HG02623 (cell line): ENCODE data around the gene YOD1.
A peak's percentile ranks its signal among the peaks of the same experiment; 100 is the strongest.

Experiments used
- ATAC-seq: cut with Tn5 transposase; IDR thresholded peaks from one replicate; pipeline ENCODE4 v1.9.1; 2021; ENCODE audit warnings: moderate library complexity; ENCODE audit not compliant: unreplicated experiment

Gene YOD1

DNA sequence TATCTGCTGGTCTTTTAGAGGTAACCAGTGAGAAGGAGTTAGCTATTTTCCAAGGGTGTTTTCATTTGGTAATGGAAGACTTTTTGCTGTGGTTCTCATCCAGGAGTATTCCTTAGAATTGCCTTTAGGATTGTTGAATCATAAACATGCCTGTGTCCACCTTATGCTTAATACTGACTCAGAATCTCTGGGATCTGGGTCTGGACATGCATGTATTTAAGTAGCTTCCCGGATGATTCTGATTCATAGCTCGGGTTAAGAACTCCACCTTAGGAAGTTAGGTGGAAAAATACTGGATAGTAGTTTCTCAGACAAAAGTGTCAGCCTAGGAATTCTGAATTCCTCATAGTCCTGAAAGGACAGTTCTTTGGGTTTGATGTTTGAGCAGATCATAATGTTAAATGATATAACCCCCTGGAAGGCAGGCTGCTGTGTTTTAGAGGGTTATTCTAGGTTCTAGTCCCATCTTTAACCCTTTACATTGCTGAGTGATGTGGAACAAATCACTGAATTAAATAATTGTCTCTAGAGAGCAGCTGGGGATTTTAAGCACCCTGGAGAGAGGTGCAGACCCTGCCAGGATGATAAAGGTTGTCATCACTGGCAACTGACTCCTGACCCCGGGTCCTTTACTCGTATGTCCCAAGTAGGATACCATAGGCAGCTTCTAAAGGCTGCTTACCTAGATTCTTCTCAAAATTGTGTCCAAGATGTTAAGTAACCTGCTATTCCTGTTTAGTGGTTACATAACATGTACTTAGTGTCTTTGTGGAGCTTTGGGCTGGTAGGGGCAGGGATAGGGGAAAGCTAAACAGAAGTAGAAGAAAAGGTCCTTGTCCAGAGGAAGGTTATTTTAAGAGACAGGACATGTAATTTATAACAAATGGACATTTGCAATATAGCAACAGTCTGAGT, 23.2 kb upstream of the YOD1 start:
- ATAC-seq, result no peak

GRCh38 chr1:207072233-207072632, 21.2 kb upstream of the YOD1 start:
- ATAC-seq, result no peak

DNA sequence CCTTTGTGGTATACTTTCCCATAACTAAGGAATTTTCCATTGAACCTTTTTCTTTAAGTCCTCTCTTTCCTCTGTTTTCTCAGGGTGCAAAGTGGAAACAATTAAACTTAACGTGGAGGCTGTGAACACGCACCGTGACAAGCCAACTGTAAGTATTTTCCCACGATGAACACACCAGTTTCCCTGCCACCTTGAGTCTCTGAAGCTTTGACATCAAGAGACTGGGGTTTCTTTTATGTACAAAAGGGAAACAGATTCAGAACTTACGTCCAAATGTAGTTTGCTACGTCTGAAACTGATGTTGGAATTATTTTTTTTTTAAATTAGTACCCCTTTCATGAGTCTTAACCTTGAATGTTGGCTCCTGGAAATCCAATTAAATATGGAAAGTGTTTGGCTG, 20.4 kb upstream of the YOD1 start:
- ATAC-seq, result no peak

DNA sequence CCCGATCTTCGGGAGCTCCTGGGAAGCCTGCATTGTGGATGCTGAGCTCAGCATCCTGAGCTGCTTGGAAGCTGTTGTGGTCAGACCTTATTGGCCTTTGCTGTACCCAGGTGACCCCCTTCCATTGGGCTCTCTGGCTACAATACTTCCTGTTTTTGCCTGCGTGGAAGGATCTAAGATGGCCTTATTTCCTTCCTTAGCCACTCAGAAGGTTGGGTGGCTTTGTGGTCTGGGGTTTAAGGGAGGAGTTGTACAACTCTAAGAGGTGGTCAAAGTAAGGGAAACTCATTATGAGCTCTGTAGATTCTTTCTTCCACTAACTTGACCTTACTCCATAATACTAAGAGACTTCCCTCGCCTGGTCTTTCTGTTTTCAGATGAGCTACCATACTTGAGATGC, 19.8 kb upstream of the YOD1 start:
- no peak for ATAC-seq

- no peak for ATAC-seq
Measured at GRCh38 chr1:207069858-207070506, 19.0 kb upstream of the YOD1 start.

GRCh38 chr1:207069061-207069460, 18.1 kb upstream of the YOD1 start:
- no peak for ATAC-seq

GRCh38 chr1:207067665-207068064, 16.7 kb upstream of the YOD1 start:
- ATAC-seq, result no peak

- ATAC-seq, result no peak
Measured at GRCh38 chr1:207067185-207067584, 16.2 kb upstream of the YOD1 start.

DNA sequence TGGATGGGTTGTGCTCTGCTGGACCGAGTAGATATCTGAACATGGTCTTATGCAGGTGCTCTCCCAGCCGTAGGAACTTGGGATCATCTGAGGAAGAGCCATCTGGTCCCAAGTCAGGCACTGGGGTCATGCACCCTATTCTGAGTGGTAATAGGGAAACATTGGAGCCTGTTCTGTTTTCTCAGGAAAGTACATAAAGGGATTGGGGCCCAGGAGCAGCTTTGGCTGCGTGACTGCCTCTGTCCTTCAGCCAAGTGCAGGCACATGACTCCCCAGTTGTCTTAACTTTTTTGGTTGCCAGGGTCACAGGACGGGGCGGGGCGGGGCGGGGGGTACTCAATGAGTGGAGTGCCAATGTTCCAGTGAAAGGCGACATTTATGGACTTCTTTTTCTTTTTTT, 13.6 kb upstream of the YOD1 start:
- no peak for ATAC-seq

DNA sequence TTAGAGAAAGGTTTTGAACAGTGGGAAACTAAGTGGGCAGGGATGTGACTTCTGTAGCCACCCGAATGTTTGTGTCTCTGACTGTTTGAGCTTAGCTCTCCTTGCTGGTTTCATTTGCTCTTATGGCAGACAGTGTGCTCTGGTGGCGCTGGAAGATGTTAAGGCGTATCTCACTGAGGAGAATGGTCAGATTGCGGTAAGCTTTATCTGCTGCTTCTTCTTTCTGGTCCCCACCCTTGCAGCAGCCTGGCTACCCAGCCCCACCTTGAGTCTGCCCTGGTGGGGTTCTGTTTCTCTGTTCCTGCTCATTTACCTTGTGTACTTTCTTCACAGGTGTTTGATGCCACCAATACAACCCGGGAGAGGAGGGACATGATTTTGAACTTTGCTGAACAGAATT, 12.0 kb upstream of the YOD1 start:
- no peak for ATAC-seq

DNA sequence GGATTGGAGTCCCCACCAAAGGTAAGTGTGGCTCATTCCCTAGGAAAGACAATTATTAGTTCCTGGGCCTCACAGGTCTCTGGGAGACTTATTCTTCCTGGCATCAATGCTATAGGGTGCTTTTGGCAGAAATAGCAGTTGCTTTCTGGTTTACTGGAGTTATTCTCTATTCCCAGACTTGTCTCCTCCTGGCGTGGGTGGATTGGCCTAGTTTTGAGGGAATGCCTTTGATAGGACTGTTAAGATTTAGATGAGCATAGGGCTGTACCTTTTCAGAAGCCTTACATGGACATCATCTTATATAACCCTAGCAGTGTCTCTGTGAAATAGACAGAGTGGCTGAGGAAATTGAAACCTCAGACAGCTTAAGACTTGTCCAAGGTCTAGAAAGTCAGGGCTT, 11.1 kb upstream of the YOD1 start:
- ATAC-seq, result no peak

DNA sequence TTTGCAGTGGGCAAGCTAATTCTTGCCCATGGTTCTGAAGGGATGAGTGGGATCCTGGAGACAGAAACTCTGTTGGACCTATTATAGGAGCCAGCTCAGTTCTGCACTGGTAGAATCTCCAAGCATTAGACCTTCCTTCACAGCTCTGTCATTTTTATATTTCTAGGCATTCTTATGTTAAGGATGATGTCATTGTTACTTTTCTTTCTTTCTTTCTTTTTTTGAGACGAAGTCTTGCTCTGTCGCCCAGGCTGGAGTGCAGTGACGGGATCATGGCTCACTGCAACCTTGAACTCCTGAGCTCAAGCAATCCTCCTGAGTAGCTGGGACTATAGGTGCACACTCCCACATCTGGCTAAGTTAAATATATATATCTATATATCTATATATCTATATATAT, 9.6 kb upstream of the YOD1 start:
- ATAC-seq, result no peak

DNA sequence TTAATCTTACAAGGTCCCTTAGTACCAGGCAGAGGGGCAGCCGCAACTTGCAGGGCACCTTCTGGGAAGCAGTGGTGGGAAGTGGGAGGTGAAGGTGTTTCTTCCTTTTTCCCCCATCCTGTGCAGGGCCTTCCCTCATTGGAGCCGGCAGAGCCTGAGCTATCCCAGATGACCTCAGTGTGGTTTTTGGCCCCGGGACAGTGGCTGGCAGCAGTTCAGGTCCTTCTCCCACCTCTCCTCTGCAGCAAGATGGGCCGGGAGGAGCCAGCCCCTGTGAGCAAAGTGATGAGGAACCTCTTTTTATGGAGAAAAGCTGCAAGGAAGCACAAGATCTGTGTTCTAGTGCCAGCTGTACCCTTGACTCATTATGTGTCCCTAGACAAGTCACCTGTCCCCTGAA, 8.9 kb upstream of the YOD1 start:
- ATAC-seq, result no peak

DNA sequence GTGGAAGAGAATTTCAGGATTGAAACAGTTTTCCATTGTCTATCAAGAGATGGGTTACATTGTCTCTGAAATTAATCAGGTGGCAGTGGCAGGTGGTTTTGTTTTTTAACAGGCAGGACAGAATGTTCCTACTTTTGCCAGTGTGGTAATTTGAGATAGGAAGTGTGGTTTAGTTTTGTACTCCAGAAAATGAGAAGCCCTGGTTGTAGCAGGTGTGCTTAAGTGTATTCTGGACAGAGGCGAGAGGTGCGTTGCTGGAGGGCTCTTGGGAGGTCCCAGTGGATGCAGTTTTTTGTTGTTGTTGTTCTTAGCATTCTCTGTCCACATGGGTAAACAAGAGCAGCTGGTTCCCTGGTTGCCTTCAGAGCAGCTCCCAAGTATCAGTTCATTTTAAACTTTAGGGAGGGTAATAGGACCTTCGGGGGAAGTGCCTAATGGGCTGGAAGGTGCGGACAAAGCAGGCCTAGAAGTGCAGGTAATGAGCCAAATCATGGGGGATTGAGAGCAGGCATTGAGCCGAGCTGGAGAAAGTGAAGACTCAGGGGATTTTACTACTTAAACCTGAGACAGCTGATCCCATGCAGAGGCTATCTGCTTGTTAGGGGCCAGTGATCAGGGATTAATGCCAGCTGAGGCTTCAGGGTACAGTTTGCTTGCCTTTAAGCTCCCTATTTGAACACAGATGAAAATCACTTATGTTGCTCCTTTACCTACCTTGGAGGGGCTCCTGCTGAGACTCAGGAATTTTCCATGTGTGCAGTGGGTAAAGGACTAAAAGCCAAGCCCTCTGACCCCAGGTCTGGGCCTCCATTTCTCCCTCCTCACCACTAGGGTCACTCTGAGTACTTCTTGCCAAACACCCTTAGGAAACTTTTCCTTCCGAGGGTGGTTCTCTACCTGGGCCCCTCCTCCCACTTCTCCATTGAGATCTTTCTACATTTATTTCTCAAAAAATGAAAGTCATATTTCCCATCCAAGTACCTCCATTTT, 8.2 kb upstream of the YOD1 start:
- ATAC-seq, result no peak

- no peak for ATAC-seq
Measured at GRCh38 chr1:207058252-207058651, 7.2 kb upstream of the YOD1 start.

- no peak for ATAC-seq
Measured at GRCh38 chr1:207056673-207057072, 5.7 kb upstream of the YOD1 start.

DNA sequence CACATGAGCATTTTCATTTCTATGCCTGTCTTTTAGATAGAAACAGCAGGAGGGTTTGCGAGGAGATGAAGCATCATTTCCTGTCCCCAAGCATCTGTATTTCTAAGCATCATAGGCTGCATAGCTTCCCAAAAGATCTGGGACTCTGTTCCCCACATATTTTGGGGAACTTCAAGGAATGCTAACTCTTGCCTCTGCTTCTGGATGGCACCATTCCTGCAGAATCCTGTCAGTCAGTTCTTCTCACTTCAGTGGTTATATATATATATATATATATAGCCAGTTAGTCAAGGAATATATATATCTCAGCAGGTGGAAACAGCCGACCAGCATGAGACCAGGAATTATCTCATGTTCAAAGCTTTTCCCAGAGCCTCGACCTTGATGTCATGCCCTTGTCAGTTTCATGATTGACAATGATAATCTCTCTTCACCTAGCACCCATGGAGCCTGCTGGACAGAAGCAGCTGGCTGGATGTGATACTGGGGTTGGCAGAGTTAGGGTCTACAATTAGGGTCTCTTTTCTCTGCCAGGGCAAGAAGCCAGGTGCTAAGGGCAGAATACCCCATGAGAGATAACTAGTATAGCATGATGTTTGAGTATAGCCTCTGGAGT, 4.5 kb upstream of the YOD1 start:
- no peak for ATAC-seq

GRCh38 chr1:207054491-207054890, 3.5 kb upstream of the YOD1 start:
- ATAC-seq, result no peak

DNA sequence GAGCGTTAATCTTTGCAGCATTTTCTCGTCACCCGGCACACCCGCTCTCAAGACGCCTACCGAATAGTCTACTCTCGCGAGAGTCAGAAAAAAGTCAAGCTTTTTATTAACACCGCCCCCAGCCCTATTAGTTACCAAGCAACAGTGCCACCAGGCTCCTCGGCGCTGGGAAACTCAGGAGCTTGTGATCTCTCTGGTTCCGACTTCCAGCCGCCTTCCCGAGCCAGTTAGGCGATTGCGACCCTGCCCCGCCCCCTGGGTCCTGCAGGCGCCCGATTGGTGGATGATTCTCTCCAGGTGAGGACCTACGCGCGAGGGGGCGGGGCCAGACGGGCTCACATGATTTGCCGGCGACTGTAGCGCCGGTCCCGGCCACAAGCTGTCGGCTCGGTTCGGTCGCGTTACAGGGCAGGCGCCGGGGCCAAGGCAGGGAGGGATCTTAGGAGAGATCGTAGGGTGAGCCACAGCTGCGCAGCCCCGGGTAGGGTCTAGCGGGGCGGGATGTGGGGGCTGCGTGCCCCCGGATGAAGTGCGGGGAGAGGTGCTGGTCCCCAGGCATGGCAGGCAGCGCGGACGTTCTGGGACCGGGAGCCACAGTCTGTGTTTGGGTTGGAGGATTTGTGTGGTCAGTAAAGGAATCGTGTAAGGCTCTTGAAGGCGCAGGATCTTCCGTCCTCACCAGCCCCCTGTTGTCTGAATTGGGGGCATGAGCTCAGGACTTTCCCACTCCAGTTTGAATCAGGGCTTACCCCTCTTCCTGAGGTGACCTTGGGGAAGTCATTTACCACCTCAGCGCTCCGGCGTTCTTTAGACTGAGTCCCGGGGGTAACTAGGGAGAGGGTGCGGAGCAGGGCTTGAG, 2.1 kb upstream of the YOD1 start, which contains the start of gene PFKFB2:
Gene PFKFB2, plus strand, starts transcription at position 365 of the 859 bp plus-strand sequence. CDS start 1,443 bp downstream, outside the sequence.
- peak; percentile 65 for ATAC-seq
